ENCODE measurements around the gene TMEM229A. TPM values are rescaled to one million over a fixed set of nuclear protein-coding genes. Genes with fewer than 3 reads are reported as not detected.
"Not testable (repeated sequence)": the region's sequence is repeated elsewhere in the genome, so short reads cannot be mapped to it uniquely, and the experiment has no call there.

TMEM229A gene
- total and polyA plus RNA-seq, 5 experiments from 2014 or later: not detected

DNA sequence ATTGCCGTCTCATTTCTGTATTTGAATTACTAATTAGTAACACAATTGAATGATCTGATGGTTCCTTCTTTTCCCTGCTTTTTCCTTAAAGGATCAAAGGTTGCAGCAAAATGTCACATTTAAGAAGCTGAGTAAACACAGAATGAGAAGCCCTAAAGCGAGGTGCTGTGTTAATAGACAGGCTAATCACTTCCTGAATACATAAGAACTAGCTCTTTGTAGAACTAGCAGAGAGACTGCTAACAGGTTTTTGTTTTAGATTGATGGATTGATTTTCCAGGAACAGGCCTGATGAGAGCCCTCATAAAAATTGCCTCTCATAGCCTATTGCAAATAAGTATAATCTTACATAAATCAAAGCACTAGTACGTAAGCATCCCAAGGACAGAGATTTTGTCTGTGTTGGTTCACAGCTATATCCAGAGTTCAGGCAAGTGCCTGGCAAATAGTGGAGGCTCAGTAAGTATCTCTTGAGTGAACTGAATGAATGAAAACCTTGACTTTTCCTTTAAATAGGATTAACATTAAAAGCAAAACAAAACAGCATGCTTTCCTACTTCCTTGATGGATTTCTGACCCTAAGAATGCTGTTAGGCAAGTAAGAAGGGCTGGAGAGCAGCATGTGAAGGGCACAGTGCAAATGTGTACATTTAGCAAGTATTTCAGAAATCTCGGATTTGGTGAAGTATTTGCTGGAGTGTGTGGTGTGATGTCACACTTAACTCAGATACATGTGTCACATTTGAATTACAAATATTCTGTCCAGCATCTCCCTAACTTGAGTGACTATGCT lies 3.3 kb downstream of the TMEM229A start:
- POLR2A ChIA-PET: no interaction called here
- ATAC-seq (no peak), DNase-seq (no peak)
- H3K9me3 Mint-ChIP-seq: peaks cover 0 to 3% (median 0%) of the 10 kb centered on the region in 9 donors
- peaks cover 6 to 16% (median 12%) of the 10 kb centered on the region in 4 donors for H3K4me1 Mint-ChIP-seq
- no peak overlapping the region for H3K4me3 Mint-ChIP-seq
- H3K36me3 Mint-ChIP-seq: peaks cover 0 to 4% (median 3%) of the 10 kb centered on the region in 3 donors
- H3K27me3 Mint-ChIP-seq: peaks cover 22 to 36% (median 31%) of the 10 kb centered on the region in 5 donors
- H3K27ac Mint-ChIP-seq: no peak overlapping the region

DNA sequence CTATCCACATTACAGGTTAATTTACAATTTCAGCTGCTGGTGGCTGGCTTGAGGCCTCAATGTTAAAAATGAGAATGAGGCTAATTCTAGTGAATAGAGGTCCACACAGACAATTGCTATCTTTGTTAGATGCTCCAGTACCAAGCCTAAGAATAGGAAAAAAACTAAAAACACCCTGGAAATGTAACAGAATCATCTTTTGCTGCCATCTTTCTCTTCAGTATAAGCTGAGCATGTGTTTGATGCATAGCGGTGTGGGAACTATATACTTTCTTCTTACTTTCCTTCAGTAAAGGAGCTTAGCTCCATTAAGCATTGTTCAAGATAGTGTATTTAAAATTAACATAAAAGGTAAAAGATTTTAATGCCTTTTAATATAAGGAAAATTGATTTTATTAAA lies 5.6 kb downstream of the TMEM229A start:
- Mint-ChIP-seq H3K27me3 (peaks cover 13 to 26% (median 16%) of the 10 kb centered on the region in 5 donors), H3K36me3 (no peaks in the 10 kb centered on the region), H3K9me3 (peaks cover 0 to 8% (median 0%) of the 10 kb centered on the region in 9 donors), H3K27ac (no peak overlapping the region), H3K4me1 (peaks cover 4 to 12% (median 7%) of the 10 kb centered on the region in 4 donors), H3K4me3 (no peak overlapping the region)
- POLR2A ChIA-PET: no interaction called here
- DNase-seq (no peak), ATAC-seq (no peak)

DNA sequence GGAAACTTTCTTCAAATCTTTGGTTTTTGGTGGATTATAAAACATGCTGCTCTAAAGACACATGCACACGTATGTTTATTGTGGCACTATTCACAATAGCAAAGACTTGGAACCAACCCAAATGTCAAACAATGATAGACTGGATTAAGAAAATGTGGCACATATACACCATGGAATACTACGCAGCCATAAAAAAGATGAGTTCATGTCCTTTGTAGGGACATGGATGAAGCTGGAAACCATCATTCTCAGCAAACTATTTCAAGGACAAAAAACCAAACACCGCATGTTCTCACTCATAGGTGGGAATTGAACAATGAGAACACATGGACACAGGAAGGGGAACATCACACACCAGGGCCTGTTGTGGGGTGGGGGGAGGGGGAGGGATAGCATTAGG lies 8.5 kb downstream of the TMEM229A start:
- H3K27ac Mint-ChIP-seq, H3K4me1 Mint-ChIP-seq: not testable (repeated sequence)

DNA sequence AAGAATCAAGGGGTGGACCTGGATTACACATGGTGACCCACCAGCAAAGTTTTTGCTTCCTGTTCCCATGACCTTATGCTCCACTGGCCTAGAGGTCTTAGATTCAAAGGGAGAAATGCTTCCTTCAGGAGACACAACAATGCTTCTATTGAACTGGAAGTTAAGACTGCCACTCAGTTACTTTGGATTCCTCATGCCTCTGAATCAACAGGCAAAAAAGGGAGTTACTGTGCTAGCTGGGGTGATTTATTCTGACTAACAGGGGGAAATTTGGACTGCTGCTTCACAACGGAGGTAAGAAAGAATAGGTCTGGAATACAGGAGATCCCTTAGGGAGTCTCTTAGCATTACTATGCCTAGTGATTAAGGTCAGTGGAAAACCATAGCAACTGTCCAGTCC lies 10.3 kb downstream of the TMEM229A start:
- ATAC-seq (no peak), DNase-seq (no peak)
- peaks cover 0 to 8% (median 2%) of the 10 kb centered on the region in 9 donors for H3K9me3 Mint-ChIP-seq
- H3K27me3 Mint-ChIP-seq: peaks cover 0 to 8% (median 0%) of the 10 kb centered on the region in 5 donors
- H3K36me3 Mint-ChIP-seq: no peaks in the 10 kb centered on the region
- no peak overlapping the region for H3K27ac Mint-ChIP-seq
- H3K4me3 Mint-ChIP-seq: no peak overlapping the region
- POLR2A ChIA-PET: interaction anchor here (0.7 kb wide), 1 partner anchor 66 kb away, joined by 3 read pairs; no protein-coding TSS in a partner anchor
- no peaks in the 10 kb centered on the region for H3K4me1 Mint-ChIP-seq

More for the DNA sequence above, 8.5 kb downstream of the TMEM229A start:
- POLR2A ChIA-PET, H3K4me3 Mint-ChIP-seq, H3K36me3 Mint-ChIP-seq, H3K9me3 Mint-ChIP-seq, ATAC-seq, H3K27me3 Mint-ChIP-seq, DNase-seq: not testable (repeated sequence)

DNA sequence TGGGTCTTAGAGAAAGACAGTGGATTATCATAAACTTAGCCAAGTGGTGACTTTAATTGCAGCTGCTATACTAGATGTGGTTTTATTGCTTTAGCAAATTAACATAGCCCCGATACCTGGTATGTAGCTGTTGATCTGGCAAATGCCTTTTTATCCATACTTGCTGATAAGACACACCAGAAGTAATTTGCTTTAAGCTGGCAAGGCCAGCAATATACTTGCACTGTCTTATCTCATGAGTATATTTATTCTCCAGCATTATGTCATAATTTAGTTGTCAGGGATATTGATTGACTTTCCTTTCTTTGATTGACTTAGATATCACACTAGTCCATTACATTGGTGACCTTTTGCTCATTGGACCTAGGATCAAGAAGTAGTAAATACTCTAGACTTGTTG lies 12.8 kb downstream of the TMEM229A start:
- DNase-seq: no peak
- POLR2A ChIA-PET: no interaction called here
- ATAC-seq: no peak
- Mint-ChIP-seq H3K4me3 (no peak overlapping the region), H3K27ac (no peak overlapping the region), H3K4me1 (no peaks in the 10 kb centered on the region), H3K9me3 (peaks cover 0 to 8% (median 2%) of the 10 kb centered on the region in 9 donors), H3K27me3 (peaks cover 0 to 13% (median 0%) of the 10 kb centered on the region in 5 donors), H3K36me3 (no peaks in the 10 kb centered on the region)

DNA sequence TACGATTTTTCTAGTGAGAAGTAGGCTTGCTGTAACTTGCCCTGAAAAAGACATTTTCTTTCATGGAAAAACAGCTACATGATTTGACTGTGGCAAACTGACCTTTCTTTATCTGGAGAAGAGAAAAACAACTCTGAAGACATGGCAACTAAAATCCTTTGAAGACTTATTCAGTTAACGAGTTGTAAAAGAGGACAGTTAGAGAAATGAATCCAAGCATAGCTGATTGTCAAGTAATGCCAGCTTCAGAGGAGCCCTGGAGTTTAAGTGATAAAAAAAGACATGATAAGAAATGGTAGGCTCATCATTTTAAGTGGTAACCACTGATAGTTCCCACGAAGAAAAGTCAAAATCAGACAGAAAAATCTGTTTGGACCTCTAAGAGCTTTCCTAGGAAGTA lies 19.6 kb downstream of the TMEM229A start:
- Mint-ChIP-seq H3K27ac (no peak overlapping the region), H3K4me1 (no peaks in the 10 kb centered on the region), H3K9me3 (no peaks in the 10 kb centered on the region), H3K36me3 (no peaks in the 10 kb centered on the region), H3K4me3 (no peak overlapping the region), H3K27me3 (peaks cover 0 to 13% (median 2%) of the 10 kb centered on the region in 5 donors)
- POLR2A ChIA-PET: no interaction called here
- ATAC-seq (no peak), DNase-seq (no peak)

DNA sequence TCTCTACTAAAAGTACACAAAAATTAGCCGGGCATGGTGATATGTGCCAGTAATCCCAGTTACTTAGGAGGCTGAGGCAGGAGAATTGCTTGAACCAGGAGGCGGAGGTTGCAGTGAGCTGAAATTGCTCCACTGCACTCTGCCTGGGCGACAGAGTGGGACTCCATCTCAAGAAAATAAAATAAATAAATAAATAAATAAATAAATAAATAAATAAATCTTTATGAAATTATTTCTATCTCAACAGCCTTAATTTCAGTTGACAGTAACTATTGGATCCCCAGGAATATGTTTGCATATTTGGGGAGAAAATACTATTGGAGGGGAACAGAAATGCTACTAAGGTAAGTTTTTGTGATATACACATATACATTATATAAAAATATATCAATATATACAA lies 20.0 kb downstream of the TMEM229A start:
- DNase-seq (no peak), ATAC-seq (no peak)
- Mint-ChIP-seq H3K36me3 (no peaks in the 10 kb centered on the region), H3K27me3 (peaks cover 0 to 14% (median 2%) of the 10 kb centered on the region in 5 donors), H3K4me1 (no peaks in the 10 kb centered on the region), H3K9me3 (no peaks in the 10 kb centered on the region), H3K27ac (no peak overlapping the region), H3K4me3 (no peak overlapping the region)
- POLR2A ChIA-PET: no interaction called here

DNA sequence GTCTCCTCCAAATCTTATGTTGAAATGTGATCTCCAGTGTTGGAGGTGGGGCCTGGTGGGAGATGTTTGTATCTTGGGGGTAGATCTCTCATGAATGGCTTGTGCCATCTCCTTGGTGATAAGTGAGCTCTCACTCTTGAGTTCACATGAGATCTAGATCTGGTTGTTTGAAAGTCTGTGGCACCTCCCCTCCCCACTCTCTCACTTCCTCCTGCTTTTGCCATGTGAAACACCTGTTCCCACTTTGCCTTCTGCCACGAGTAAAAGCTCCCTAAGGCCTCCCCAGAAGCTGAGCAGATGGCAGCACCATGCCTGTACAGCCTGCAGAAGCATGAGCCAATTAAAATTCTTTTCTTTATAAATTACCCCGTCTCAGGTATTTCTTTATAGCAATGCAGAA lies 23.5 kb downstream of the TMEM229A start:
- Mint-ChIP-seq H3K4me1 (no peaks in the 10 kb centered on the region), H3K36me3 (no peaks in the 10 kb centered on the region), H3K27me3 (peaks cover 2 to 18% (median 8%) of the 10 kb centered on the region in 5 donors), H3K4me3 (no peak overlapping the region), H3K27ac (no peak overlapping the region), H3K9me3 (peaks cover 0 to 4% (median 0%) of the 10 kb centered on the region in 9 donors)
- POLR2A ChIA-PET: no interaction called here
- no peak for DNase-seq
- no peak for ATAC-seq

DNA sequence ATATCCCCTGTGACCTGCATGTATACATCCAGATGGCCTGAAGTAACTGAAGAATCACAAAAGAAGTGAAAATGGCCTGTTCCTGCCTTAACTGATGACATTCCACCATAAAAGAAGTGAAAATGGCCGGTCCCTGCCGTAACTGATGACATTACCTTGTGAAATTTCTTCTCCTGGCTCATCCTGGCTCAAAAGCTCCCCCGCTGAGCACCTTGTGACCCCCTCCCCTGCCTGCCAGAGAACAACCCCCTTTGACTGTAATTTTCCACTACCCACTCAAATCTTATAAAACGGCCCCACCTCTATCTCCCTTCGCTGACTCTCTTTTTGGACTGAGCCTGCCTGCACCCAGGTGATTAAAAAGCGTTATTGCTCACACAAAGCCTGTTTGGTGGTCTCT lies 24.6 kb downstream of the TMEM229A start:
- H3K36me3 Mint-ChIP-seq, H3K4me3 Mint-ChIP-seq, H3K4me1 Mint-ChIP-seq, DNase-seq, H3K27ac Mint-ChIP-seq, POLR2A ChIA-PET, ATAC-seq: not testable (repeated sequence)
- H3K9me3 Mint-ChIP-seq: peaks cover 0 to 10% (median 2%) of the 10 kb centered on the region in 9 donors
- peaks cover 2 to 18% (median 8%) of the 10 kb centered on the region in 5 donors for H3K27me3 Mint-ChIP-seq

DNA sequence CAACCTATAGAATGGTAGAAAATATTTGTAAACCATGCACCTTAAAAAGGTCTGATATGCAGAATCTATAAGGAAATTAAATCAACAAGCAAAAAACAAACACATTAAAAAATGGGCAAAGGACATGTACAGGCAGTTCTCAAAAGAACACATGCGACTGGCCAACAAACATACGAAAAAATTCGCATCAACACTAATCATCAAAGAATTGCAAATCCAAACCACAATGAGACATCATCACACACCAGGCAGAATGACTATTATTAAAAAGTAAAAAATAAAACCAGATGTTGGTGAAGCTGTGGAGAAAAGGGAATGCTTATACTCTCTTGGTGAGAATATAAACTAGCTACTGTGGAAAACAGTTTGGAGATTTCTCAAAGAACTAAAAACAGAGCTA lies 33.2 kb downstream of the TMEM229A start:
- Mint-ChIP-seq H3K9me3 (peaks cover 2 to 38% (median 10%) of the 10 kb centered on the region in 9 donors), H3K4me3 (no peak overlapping the region), H3K27me3 (peaks cover 0 to 6% (median 2%) of the 10 kb centered on the region in 5 donors), H3K27ac (no peak overlapping the region), H3K36me3 (no peaks in the 10 kb centered on the region), H3K4me1 (no peaks in the 10 kb centered on the region)
- POLR2A ChIA-PET: no interaction called here
- no peak for DNase-seq
- ATAC-seq: no peak

DNA sequence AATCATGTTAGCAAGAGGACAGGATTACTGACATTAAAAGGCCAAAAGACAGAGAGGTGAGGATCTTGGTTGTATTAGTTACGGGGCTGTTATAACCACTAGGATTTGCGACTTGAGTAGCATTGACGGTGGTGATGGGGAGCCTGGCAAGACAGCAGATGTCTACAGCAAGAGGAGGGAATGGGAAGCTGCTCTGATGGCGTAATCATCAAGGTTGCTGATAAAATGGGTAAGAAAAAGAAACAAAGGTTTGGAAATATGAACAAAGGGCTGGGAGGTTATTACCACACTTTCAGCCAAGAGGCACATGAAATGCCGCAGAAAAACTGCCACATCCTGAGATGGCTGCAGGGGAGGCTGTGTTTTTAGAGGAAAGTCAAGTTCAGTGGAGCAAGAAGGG lies 33.9 kb downstream of the TMEM229A start:
- peaks cover 0 to 6% (median 2%) of the 10 kb centered on the region in 5 donors for H3K27me3 Mint-ChIP-seq
- ATAC-seq: no peak
- H3K27ac Mint-ChIP-seq: no peak overlapping the region
- POLR2A ChIA-PET: no interaction called here
- H3K4me3 Mint-ChIP-seq: no peak overlapping the region
- no peaks in the 10 kb centered on the region for H3K4me1 Mint-ChIP-seq
- H3K9me3 Mint-ChIP-seq: peaks cover 2 to 37% (median 10%) of the 10 kb centered on the region in 9 donors
- no peaks in the 10 kb centered on the region for H3K36me3 Mint-ChIP-seq
- no peak for DNase-seq

DNA sequence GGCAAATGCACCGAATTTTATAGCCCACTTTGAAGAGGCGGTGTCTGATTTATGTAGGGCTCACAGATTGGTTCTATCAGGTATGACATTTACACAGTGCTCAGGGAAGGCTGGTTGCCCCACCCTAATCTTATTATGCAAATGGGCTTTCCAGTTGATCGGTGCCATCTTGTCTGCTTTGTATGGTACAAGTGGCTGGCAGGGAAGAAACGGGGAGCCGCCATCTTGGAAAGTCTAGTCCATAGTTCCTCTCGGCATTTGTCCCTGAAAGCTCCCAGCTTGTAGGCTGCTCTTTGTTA lies 36.6 kb downstream of the TMEM229A start:
- H3K9me3 Mint-ChIP-seq: peaks cover 0 to 20% (median 4%) of the 10 kb centered on the region in 9 donors
- H3K36me3 Mint-ChIP-seq: no peaks in the 10 kb centered on the region
- POLR2A ChIA-PET: no interaction called here
- H3K4me1 Mint-ChIP-seq: no peaks in the 10 kb centered on the region
- no peak overlapping the region for H3K27ac Mint-ChIP-seq
- DNase-seq (no peak), ATAC-seq (no peak)
- H3K4me3 Mint-ChIP-seq: no peak overlapping the region
- H3K27me3 Mint-ChIP-seq: peaks cover 0 to 8% (median 5%) of the 10 kb centered on the region in 5 donors

DNA sequence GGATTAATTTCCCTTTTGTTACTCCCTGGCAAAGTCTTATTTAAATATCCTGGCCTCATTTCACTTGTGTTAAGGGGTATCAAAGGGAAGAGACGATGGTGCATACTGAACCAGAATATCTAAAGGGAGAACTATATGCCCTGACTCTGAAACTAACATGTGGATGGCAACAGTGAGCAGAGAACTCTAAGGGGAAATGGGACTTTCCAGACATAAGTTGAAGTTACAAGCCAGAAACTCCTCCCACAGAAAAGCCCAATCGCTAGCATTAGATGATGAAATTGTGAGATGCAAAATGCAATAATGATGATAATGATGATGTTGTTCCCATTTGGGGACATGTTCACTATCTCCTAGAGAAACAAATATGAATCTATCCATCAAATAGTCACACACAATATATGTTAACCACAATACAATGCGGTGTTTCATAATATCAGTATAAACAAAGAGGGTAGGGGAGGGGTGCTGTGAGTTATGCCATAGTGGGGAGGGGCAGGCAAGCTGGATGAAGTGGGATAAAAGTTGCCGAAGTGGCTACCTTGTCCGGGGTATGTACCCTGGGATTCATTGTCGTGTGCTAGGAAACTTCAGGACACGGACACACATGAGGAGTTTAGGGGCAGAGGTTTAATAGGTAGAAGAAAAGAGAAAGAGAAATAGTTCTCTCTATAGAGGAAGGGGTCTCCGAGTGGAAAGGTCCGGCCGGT lies 37.1 kb downstream of the TMEM229A start:
- peaks cover 0 to 8% (median 5%) of the 10 kb centered on the region in 5 donors for H3K27me3 Mint-ChIP-seq
- H3K36me3 Mint-ChIP-seq: no peaks in the 10 kb centered on the region
- no peak overlapping the region for H3K4me3 Mint-ChIP-seq
- no peak overlapping the region for H3K27ac Mint-ChIP-seq
- POLR2A ChIA-PET: no interaction called here
- peaks cover 0 to 20% (median 4%) of the 10 kb centered on the region in 9 donors for H3K9me3 Mint-ChIP-seq
- no peaks in the 10 kb centered on the region for H3K4me1 Mint-ChIP-seq
- no peak for DNase-seq
- ATAC-seq: no peak
